HG02884 (cell line): ENCODE results near the gene TACR1.
A peak's percentile ranks its signal among the peaks of the same experiment; 100 is the strongest.
"Not testable (repeated sequence)": the region's sequence is repeated elsewhere in the genome, so short reads cannot be mapped to it uniquely, and the experiment has no call there.

Experiments
- ATAC-seq: cut with Tn5 transposase; IDR thresholded peaks from one replicate; pipeline ENCODE4 v1.9.1; 2021; ENCODE audit warnings: mild to moderate bottlenecking, moderate library complexity; ENCODE audit not compliant: unreplicated experiment

TACR1 gene

DNA sequence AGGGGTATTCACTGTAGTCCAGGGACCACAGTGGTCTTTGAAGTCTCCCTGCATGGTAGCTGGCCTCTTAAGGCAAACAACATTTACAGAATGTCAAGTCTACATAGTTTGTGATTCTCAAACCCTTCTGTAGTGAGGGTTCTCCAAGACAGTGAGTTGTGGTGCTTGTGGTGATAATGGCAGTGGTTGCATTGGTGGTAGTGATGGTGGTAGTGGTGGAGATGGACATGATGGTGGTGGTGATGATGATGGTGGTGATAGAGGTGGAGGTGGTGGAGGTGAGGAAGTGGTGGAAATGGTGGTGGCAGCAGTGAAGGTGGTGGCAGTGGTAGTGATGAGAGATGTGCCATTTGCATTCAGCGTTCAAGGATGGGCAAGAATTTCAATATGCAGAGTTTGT lies 104.9 kb downstream of the TACR1 start:
- ATAC-seq = no peak

DNA sequence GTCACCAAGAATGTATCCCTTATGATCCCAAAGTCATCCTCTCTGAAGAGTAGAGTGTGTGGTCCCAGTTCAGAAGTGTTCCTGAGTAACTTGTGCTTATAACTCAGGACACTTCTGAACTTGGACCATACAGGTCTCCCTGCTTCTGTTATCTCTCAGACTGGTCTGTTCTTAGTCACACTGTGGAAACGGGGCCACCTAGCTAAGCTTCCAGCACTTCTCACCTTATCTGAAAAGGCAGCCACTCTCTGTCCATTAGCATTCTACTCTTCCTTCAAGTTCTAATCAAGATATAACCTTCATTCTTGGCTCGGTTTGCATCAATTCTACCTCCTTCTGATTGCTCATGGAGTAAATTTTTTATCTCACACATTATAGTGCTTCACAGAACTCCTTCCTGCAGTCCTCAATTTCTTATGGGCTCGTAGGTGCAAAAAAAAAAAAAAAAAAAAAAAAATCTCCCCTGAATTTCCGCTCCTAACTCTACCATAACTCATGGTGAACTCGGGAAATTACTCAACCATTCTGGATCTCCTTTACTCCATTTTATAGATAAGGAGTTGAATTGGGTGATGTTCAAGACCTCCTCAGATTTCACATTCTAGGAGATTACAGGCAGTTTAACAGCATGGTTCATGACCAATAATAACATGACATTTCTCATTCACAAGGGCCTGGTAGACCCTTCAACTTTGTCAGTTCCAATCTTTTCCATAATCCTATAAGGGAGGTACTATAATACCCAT lies 108.4 kb downstream of the TACR1 start:
- no peak for ATAC-seq

DNA sequence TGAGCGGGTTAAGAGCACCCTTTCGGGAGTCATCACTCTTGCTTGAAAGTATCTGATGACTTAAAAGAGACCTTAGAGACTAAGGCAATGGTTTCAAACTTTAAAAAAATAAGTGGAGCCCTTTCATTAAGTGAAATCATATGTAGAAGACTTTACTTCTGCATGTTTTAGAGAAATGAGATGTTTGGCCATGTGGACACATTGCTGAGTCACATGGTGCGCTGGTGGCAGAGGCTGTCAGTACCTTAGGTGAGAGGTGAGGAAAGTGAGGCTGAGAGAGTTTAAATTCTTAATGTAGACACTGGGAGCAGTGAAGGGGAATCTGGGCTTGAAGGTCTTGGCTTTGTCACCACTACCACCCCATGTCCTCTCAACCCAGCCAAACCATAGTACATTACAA lies 109.8 kb downstream of the TACR1 start:
- no peak for ATAC-seq

DNA sequence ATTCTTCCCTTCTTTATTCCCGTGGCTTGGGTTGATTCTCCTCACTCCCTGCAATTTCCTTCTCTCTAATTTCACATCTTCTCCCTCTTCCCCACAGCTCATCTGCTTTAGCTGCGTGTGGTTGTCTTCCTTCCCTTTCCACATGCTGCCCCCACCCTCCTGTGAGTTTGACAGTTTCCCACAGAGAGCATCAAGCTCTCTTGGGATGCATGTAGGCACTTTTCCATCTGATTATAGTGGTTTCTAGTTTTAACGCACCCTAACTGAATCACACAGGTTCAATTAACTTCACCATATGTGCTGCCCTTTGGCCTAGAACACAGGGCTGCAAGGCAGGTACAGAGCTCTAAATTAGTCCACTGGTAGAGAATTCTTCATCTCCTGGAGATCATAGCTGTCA lies 110.5 kb downstream of the TACR1 start:
- ATAC-seq = no peak

DNA sequence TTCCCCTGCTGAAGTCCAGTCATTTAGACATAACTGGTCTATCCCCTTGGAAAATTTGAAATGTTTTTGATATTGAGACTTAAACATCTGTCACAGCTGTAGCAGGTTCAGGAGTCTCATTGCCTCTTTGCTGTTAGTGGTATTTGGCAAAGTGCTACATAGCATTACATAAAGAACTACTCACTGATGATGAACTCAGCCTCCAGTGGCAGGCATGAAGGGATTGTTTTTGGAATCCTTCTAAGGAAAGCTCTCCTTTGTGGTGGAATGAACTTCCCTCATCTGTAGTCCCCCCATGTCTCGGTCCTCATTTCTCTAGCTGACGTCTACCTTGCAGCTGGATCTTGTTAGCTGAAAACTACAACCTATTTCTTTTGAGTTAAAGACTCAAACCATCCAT lies 111.6 kb downstream of the TACR1 start:
- ATAC-seq = no peak

DNA sequence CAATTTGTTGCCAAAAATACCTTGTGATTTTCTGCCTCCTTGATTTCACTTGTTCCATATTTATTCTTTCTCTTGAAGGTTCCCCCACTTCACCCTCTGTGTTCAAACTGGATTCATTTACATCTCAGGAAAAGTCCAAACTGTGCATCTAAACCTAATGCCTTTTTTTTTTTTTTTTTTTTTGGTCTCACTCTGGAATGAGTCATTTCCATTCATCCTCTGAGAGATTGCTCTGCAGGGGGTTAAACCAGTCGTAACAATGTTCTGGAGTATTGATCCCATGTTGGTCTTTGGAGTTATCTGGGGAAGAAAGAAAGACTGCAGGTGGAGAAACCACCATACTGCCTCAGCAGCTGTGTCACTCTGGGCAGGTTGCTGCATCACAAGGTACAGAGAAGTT lies 119.7 kb downstream of the TACR1 start:
- ATAC-seq = no peak

DNA sequence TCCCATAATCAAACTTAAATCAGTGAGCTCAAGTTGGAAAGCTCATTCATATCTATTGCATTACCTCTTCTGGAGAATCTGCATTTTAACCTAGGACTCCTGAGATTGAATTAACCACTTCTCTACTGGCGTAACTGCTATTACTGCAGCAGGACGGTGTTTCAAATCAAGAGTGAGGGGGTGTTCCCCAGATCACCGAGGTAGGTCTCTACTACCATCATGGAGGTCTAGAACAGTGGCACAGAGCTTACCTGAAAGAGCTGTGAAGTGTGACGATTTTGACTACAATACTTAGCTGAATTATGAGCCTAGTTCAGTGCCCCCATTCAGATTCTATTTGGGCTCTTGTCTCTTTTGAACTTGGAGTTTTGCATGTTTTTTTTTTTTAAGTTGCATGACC lies 121.4 kb downstream of the TACR1 start:
- no peak for ATAC-seq

DNA sequence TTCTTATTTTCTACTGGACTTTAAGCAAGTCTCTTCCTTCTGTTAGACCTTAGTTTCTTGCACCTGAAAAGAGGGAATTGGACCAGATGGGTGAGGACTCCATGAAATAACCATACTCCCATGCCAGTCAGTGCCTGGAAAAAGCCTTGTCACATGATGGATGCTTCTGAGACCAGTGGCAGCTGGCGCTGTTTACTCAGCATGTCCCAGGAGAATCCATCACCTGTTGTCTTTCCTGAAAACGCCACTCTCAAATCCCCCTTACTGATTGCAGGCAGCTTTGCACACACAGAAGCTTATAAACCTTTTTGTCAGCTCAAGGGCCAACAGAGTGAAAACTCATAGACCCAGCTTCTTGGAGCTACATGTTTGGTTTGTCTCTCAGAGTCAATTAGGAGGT lies 123.2 kb downstream of the TACR1 start:
- ATAC-seq = no peak

DNA sequence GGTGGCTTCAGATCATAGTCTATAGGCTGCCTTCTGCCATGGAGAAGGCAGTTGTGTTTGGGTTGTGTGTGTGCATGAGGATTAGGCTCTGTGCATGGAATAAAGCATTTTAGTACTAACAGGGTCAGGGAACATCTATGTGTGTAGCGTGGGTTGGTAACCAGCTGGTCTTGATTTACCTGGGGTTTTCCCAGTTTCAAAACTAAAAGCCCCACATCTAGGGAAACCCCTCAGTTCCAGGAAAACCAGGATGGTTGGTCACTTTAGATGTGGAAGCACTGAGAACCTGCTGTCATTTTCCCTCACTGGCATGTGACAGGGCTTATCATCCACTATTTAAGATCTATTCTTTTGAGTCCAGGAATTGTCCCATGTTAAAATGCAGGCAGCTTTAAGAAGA lies 124.6 kb downstream of the TACR1 start:
- no peak for ATAC-seq

DNA sequence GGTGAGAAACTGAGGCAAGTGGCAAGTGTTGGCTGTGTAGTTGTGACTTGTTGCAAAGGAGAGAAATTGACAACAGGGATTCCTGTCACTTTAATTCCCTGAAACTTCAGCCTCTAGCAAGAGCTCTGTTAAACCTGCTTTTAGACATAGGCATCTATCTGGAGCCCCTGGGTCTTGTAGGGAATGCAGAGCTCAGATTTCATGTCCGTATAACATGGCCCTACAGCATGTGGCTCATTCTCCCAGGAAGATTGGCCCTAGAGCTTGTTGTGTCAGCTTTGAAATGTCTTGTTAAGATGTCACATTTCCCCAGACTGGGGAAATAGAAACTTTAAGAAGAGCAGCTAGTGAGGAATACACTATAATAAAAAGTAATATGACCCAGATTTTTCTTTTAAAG lies 125.1 kb downstream of the TACR1 start:
- ATAC-seq = no peak

DNA sequence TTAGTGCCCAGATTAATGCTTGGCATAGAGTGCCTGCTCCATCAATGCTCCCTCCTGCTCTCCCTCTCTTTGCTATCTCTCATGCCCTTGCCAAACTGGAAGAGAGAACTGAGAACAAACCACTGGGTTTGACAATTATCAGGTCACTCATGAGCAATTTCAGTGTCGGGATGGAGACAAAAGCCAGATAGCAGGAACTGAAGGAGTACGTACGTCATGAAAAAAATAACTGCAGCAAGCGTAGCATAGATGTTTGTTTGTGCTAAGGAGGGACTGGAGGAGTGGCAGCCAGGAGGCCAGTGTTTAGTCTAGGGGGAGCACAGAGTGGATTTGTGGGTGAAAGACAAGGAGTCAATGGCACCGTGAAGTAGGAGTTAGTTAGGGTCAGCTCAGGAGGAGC lies 127.6 kb downstream of the TACR1 start:
- ATAC-seq = no peak

DNA sequence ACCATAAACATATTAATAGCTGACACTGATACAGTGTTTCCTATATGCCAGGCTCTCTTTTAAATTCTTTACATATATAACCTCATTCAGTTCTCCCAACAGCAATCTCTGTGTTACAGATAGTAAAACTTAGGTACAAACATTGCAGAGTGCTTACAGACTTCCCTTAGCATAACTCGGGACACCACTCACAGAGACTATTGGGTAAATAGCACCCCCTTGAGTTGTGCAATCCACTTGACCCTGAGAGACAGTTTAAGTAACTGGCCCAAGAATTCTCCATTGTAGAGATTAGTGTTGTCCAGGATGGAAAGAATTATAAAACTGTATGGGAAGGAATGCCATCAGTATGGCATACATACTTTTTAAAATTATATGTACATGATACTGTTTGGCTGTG lies 130.8 kb downstream of the TACR1 start:
- ATAC-seq = no peak

DNA sequence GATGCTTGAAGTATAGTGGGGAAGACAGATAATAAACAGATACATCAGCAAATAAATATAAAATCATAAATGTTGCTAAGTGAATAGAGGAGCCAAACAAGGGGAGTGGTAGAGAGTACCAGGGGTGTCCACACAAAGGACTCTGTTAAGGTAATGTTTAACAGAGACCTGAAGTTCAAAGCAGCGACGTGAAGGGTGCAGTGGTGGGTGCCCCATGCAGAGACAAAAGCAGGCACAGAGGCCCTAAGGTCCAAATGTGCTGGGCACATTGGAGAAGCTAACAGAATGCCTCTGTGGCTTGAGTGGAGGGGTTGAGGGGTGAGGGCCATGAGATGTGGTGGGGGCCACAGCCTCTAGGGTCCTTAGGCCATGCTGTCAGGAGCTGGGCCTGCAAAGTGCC lies 131.8 kb downstream of the TACR1 start:
- ATAC-seq = no peak

DNA sequence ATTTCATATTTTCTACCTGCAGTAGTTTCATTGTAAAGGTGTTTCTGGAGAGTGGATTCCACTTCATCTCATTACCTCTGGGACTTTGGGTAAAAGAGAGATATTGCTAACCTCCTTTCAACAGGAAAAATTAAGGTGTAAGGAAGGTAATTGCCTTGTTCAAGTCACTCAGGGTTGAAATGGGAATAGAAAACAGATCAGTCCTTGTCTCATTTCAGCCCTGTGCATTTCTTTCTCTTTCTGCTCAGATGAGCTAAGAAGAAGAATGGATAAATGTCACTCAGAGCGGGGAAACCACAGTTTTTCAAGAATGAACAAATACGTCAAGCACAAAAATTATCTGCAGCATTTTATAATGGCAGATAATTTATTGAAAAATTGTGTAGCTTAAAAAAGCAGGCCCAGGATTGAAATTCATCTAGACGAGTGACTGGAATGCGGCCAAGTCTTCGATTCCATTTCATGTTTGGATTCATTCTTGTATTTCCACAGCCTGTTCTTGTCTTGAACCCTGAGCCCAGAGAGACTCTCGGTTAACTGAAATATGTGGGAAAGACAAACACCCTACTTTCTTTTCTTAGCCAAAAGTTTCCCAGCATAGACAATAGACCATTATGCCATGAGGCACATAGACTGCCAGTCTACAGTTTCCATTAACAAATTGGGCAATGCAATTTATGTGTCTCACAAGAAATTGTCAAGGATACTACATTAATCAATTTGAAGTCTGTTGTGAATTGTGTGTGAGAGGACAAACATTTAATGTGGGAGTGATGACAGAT lies 133.0 kb downstream of the TACR1 start:
- ATAC-seq = no peak

DNA sequence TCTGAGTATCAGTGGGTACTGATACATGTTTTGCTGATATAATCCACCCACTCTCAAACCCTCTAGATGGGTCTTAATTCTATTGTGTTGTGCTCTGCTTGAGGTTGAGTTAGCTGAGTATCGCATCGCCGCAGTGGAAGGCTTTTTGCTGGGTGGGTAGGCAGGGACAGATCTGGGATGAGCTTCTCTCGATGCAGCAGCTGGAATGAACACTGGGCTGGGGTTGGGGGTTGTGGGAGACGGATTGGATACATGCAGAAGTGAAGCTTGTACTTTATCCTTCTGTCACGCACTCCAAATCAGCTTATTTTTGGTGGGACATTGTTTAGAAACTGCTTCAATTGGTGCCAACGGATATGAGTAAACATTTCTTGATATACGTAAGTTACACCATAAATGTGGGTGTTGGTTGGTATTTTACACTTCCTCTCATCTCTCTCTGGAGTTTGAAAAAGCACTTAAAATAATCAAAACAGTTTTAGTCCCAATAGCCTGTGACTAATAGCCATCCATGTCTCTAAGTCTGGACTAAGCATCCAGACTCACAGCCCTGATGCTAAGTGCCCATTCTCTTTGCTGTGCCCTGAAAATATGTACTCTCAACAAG lies 133.8 kb downstream of the TACR1 start:
- ATAC-seq = no peak

DNA sequence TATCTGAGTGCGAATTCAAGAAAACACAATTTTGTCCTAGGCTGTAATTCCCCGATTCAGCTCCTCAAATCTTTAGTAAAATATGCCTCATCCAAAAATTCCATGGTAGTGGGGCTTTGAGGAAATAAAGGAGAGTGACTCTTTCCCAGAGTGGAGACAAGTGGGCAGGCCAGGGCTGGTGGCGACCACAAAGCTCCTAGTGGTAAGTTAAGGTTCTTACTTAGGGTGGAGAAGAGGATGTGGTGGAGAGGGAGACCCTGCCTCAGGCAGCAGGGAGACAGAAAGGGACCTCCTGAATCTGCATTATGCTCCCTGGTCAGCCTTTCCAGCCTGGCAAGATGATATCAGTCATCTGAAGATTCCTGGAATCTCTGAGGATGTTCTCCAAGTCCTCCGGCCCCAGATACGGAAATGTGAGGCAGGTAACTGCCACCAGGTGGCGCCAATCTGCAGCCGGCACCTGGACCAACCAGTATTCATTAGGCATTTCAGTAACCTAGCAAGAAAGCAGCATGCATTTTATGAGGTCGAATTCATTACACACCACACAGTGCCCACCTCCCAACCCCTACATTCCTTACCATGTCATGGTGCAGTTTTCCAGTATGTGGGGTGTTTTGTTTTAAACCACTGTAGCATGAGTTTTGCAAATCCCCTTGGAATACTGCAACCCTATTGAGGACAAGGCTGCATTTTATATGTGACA lies 134.5 kb downstream of the TACR1 start:
- ATAC-seq = peak; percentile 63

DNA sequence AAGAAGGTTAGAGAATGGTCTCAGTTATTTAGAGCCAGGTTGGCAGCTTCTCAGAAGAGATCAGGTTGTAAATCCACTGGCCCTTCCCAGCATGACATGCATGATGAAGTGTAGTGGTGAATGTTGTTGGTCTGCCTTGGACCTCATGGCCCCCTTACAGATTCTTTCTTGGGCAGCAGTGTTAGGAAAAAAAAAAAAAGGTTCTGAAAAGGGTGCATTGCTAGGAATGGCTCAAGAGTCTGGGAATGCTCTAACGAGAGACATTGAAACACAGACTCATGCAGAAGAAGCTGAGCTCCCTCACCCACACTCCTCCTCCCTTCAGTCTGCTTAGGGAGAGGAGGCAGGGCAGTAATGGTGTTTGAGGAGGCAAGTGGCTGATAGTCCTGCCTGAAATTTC lies 135.4 kb downstream of the TACR1 start:
- ATAC-seq = no peak

DNA sequence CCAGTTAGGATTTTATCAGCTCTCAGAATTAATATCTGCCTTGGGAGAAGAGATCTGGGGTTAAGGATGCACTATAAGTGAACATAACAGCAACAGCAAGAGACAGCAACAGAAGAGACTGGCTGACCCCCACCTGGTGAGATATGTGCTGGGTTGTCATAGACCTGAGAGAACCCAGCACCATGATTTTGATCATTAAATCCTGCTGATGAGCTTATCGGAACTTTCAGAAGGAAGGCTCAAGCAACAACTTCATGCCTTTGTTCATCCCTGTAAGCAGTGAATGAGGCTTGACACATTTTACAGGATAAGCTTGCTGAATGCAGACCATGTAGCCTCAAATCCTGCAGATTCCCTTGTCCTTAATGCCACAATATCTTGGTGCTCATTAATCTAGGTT lies 140.9 kb downstream of the TACR1 start:
- no peak for ATAC-seq

DNA sequence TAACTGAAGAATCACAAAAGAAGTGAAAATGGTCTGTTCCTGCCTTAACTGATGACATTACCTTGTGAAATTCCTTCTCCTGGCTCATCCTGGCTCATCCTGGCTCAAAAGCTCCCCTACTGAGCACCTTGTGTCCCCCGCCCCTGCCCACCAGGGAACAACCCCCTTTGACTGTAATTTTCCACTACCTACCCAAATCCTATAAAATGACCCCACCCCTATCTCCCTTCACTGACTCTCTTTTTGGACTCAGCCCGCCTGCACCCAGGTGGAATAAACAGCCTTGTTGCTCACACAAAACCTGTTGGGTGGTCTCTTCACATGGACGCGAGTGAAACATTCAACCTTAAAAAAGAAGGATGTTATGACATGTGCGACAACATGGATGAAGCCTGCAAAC lies 142.2 kb downstream of the TACR1 start:
- ATAC-seq = not testable (repeated sequence)

DNA sequence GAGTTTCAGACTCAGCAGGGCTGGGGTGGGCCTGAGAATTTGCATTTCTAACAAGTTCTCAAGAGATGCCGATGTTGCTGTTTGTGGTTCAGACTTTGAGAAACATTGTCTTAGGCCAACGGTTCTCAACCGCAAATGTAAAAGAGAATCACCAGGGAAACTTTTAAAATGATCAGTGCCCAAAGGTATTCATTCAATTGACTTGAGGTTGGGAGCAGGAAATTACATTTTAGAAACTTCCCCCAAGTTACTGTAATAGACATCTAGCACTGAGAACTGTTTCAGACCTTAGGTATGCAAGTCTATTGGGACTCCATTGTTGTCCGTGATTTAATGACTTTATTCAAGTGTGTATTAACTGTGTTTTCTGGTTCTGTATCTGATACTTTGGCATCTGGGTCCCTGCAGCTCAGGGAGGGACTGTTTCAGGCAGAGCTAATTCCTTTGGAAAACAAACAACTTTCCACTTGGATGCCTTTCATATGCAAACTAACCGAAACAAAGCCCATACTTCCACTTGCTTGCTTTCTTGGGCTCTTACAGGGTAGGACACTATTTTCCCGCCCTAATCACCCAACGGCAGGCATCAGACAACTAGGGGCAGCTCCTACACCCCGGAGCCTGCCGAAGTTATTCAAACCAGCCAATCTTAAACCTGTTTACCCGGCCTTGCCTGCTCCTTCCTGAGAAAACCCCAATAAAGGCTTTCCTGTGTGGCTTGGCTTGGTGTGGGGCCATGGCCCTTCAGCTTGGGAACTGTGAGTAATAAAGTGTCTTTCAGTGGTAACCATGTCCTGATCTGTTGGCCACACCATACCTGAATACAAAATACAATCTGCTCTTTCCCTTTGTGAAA lies 143.3 kb downstream of the TACR1 start:
- ATAC-seq = peak; percentile 67
